SK-N-SH (cell line): ENCODE data around the gene FLRT1. TPM values are rescaled to one million over a fixed set of nuclear protein-coding genes. Genes with fewer than 3 reads are reported as not detected.
A peak's percentile ranks its signal among the peaks of the same experiment; 100 is the strongest.

Experiments used
- CTCF ChIA-PET: fragments of 300-600, 350-600 bp; formaldehyde crosslinking; extraction: SDS; loops from one replicate; lab custom pipeline; 2021; lab: Yijun Ruan, JAX
- POLR2A ChIA-PET: fragments of 350-600 bp; sonication (Branson Sonifier 250); formaldehyde crosslinking; extraction: SDS; loops from one replicate; lab custom pipeline; 2020; ENCODE audit warnings: antibody characterized with exemption, inconsistent platforms; lab: Yijun Ruan, JAX
- DNase-seq: peaks from one replicate; pipeline ENCODE4 v3.0.0; 2012
- H2AFZ ChIP-seq: fragments of 200-600 bp; sonication (generic); 2 replicates; pipeline ENCODE4 v1.8.1; 2016; ENCODE audit warnings: antibody characterized with exemption, mild to moderate bottlenecking, low read depth
- H3F3A ChIP-seq: fragments of 200-600 bp; sonication (generic); replicated peaks from 2 replicates; pipeline ENCODE3; 2016; ENCODE audit warnings: antibody characterized with exemption, mild to moderate bottlenecking; ENCODE audit not compliant: insufficient read depth
- H3K27ac ChIP-seq, 2 experiments: fragments of 200-500 bp in 1 of 2; fragments of 200-600 bp in 1 of 2; sonication (Bioruptor generic) in 1 of 2; sonication (generic), shearing (Covaris generic) in 1 of 2; 2 replicates each; pipeline versions ENCODE4 v1.5.1 to v1.6.1; 2014 to 2016; ENCODE audit warnings: low read depth in 2 of 2, inconsistent platforms in 1 of 2, low read length in 1 of 2, mild to moderate bottlenecking in 1 of 2, mixed read lengths in 1 of 2
- H3K27me3 ChIP-seq: fragments of 200-600 bp; sonication (generic), shearing (Covaris generic); 2 replicates; pipeline ENCODE4 v1.6.1; 2016; ENCODE audit warnings: mixed run types; ENCODE audit not compliant: insufficient read depth
- H3K36me3 ChIP-seq, 2 experiments: fragments of 200-500 bp in 1 of 2; fragments of 200-600 bp in 1 of 2; sonication (Bioruptor generic) in 1 of 2; sonication (generic) in 1 of 2; replicated peaks in 1 of 2; 2 replicates each; pipeline versions ENCODE3 to v1.5.1; 2014 to 2016; ENCODE audit warnings: low read length in 1 of 2, mild to moderate bottlenecking in 1 of 2; ENCODE audit not compliant: insufficient read depth in 2 of 2, control insufficient read depth in 1 of 2
- H3K4me1 ChIP-seq, 2 experiments: fragments of 200-500 bp in 1 of 2; fragments of 200-600 bp in 1 of 2; sonication (Bioruptor generic) in 1 of 2; sonication (generic), shearing (Covaris generic) in 1 of 2; 2 replicates each; pipeline versions ENCODE4 v1.5.1 to v1.6.1; 2014 to 2016; ENCODE audit warnings: low read depth in 1 of 2, low read length in 1 of 2, mixed run types in 1 of 2; ENCODE audit not compliant: insufficient read depth in 2 of 2, control insufficient read depth in 1 of 2
- H3K4me2 ChIP-seq: fragments of 200-600 bp; sonication (generic), shearing (Covaris generic); 2 replicates; pipeline ENCODE4 v1.6.1; 2017; ENCODE audit warnings: mixed run types
- H3K4me3 ChIP-seq, 2 experiments: fragments of 200-500 bp in 1 of 2; fragments of 200-600 bp in 1 of 2; sonication (Bioruptor generic) in 1 of 2; sonication (generic), shearing (Covaris generic) in 1 of 2; 2 replicates each; pipeline versions ENCODE4 v1.5.1 to v1.8.1; 2014 to 2016; ENCODE audit warnings: low read depth in 2 of 2, inconsistent platforms in 1 of 2, low read length in 1 of 2, mild to moderate bottlenecking in 1 of 2, mixed read lengths in 1 of 2, moderate library complexity in 1 of 2
- H3K79me2 ChIP-seq: fragments of 200-600 bp; sonication (generic); 2 replicates; pipeline ENCODE4 v1.8.1; 2017; ENCODE audit warnings: mild to moderate bottlenecking; ENCODE audit not compliant: insufficient read depth
- H3K9ac ChIP-seq: fragments of 200-600 bp; sonication (generic); 2 replicates; pipeline ENCODE4 v1.6.1; 2017; ENCODE audit warnings: mixed run types
- H3K9me2 ChIP-seq: fragments of 200-600 bp; sonication (generic); 2 replicates; pipeline ENCODE4 v1.6.1; 2017; ENCODE audit warnings: mixed run types
- H3K9me3 ChIP-seq: fragments of 200-600 bp; sonication (generic); 2 replicates; pipeline ENCODE4 v1.6.1; 2017; ENCODE audit warnings: mixed run types, mild to moderate bottlenecking, moderate library complexity
- H4K20me1 ChIP-seq: fragments of 200-600 bp; sonication (generic); 2 replicates; pipeline ENCODE4 v1.6.1; 2017; ENCODE audit warnings: mild to moderate bottlenecking, mixed run types; ENCODE audit not compliant: insufficient read depth
- CHD2 ChIP-seq: fragments of 150-350 bp; IDR thresholded peaks from 2 replicates; pipeline ENCODE4 v1.6.1; 2018; ENCODE audit warnings: low read length; ENCODE audit not compliant: partially characterized antibody
- GATA2 ChIP-seq: sonication (generic); formaldehyde crosslinking; IDR thresholded peaks from 2 replicates; pipeline ENCODE4 v1.5.0; 2020; ENCODE audit warnings: mild to moderate bottlenecking, missing genetic modification reagents
- MEF2A ChIP-seq: IDR thresholded peaks from 2 replicates; pipeline ENCODE4 v1.4.0; 2012; ENCODE audit warnings: low read depth, borderline replicate concordance
- NFIC ChIP-seq: IDR thresholded peaks from 2 replicates; pipeline ENCODE4 v1.4.0; 2012; ENCODE audit warnings: borderline replicate concordance
- NRF1 ChIP-seq: IDR thresholded peaks from 2 replicates; pipeline ENCODE4 v1.6.1; 2012; ENCODE audit warnings: low read depth, mild to moderate bottlenecking, low read length
- REST ChIP-seq: IDR thresholded peaks from 2 replicates; pipeline ENCODE4 v1.6.1; 2012; ENCODE audit warnings: mild to moderate bottlenecking, low read depth, low read length, moderate library complexity
- TAF1 ChIP-seq: IDR thresholded peaks from 2 replicates; pipeline ENCODE4 v1.6.1; 2012; ENCODE audit warnings: low read depth, mild to moderate bottlenecking, low read length, moderate library complexity, borderline replicate concordance
- ZBTB33 ChIP-seq: IDR thresholded peaks from 2 replicates; pipeline ENCODE4 v1.4.0; 2012; ENCODE audit warnings: low read depth, borderline replicate concordance
- WGBS: methylation state at CpG from one replicate; pipeline ENCODE4 v1.1.6; 2017; ENCODE audit warnings: low lambda C conversion rate; 5-methylcytosine and 5-hydroxymethylcytosine counted together
- polyA plus RNA-seq, 3 experiments: library from polyadenylated mRNA; depleted of rRNA; stranded (reverse); fragments of >200 nt; gene quantifications; 2 replicates each; pipeline ENCODE4 v1.2.3, GENCODE V29; 2012
- TF ChIP-seq, protein P1 (sequence below): fragments of 150-350 bp; IDR thresholded peaks from 2 replicates; pipeline ENCODE4 v1.6.1; 2016; ENCODE audit warnings: mild to moderate bottlenecking, low read depth, low read length

The FLRT1 gene
- polyA plus RNA-seq, 1 of the 3 experiments (the other 2 are of a cell fraction): 0.03 TPM

DNA sequence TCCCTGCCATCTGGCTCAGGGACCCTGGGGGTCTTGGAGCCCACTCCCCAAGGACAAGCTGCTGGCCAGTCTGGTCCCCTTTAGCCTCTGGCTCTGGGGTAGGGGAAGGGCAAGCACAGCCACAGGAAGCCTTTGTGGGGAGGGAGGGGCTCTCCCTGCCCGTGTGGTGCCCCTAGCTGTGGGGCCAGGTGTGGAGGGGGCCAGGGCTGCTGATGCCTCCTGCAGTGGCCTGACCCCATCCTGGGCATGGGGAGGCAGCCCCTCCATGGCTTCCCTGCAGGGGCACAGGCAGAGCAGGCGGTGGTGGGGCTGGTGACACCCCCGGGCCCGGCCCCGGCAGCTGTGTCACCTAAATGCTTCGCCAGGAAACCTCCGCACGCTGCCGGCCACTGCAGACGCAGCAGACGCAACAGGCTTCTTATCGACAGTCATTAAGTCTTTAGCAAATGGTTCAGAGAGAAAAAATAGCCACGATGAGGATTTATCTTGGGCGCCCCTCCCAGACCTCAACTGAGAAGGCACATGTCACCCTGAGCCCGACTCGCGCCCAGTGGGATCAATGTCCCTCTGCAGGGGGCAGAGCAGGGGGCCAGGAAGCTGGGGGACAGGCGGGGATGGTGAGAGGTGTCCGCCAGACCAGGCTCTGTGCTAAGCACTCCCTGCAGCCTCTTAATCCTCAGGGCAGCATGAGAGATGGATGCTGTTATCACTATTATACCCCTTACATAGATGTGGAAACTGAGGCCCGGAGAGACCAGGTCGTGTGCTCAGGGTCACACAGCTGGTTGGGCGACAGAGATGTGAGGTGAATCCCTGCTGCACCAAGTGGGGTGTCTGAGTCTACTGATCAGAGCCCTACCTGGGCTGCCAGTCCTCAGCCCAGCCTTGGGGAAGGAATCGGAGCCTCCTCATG lies 33.9 kb downstream of the FLRT1 start:
- Histone ChIP-seq H3K4me1 (peaks cover 0 to 81% of the 10 kb centered on the region in 2 experiments; a peak in 2 of 4 replicates), H3K27ac (peak overlapping the region in 1 of 2 experiments; percentile 90; a peak in 2 of 4 replicates), H3K27me3 (no peaks in the 10 kb centered on the region), H3F3A (no peaks in the 10 kb centered on the region), H2AFZ (no peak overlapping the region), H3K9me2 (no peaks in the 10 kb centered on the region), H3K9me3 (no peaks in the 10 kb centered on the region), H3K4me2 (no peak overlapping the region), H4K20me1 (no peaks in the 10 kb centered on the region), H3K9ac (no peak overlapping the region), H3K79me2 (no peaks in the 10 kb centered on the region), H3K4me3 (no peak overlapping the region), H3K36me3 (no peaks in the 10 kb centered on the region)
- WGBS: 81% methylated on average over 16 of the region's 23 CpGs
- no peak for TF ChIP-seq NFIC
- no peak for TF ChIP-seq GATA2
- TF ChIP-seq ZBTB33: no peak
- no peak for TF ChIP-seq NRF1
- no peak for TF ChIP-seq CHD2
- TF ChIP-seq TAF1: no peak
- no peak for TF ChIP-seq MEF2A
- no peak for TF ChIP-seq REST
- TF ChIP-seq, protein P1, sequence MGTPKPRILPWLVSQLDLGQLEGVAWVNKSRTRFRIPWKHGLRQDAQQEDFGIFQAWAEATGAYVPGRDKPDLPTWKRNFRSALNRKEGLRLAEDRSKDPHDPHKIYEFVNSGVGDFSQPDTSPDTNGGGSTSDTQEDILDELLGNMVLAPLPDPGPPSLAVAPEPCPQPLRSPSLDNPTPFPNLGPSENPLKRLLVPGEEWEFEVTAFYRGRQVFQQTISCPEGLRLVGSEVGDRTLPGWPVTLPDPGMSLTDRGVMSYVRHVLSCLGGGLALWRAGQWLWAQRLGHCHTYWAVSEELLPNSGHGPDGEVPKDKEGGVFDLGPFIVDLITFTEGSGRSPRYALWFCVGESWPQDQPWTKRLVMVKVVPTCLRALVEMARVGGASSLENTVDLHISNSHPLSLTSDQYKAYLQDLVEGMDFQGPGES: no peak
- POLR2A ChIA-PET: interaction anchor here (0.6 to 4.2 kb wide), 4 partner anchors 11 to 78 kb away, joined by 4 to 14 read pairs (median 8); no protein-coding TSS in a partner anchor
- DNase-seq: no peak
- CTCF ChIA-PET: interaction anchor here (1.2 to 2.5 kb wide), 5 partner anchors 9 to 83 kb away, joined by 3 to 7 read pairs (median 4); no protein-coding TSS in a partner anchor
